Measurements from ENCODE around the gene KCNA5. TPM values are rescaled to one million over a fixed set of nuclear protein-coding genes. Genes with fewer than 3 reads are reported as not detected.
A peak's percentile ranks its signal among the peaks of the same experiment; 100 is the strongest.

KCNA5 gene
- total RNA-seq (not detected), total RNA-seq (0 reads per million in 2 donors)

GRCh38 chr12:5043589-5044419, at the start of gene KCNA5:
Gene KCNA5 (plus strand): TSS chr12:5043879. CDS start chr12:5044148, 269 bp downstream.
- ATAC-seq: no peak
- H3K4me1 Mint-ChIP-seq: no peaks in the 10 kb centered on the region
- DNase-seq: no peak
- no peak within 1 kb of the TSS for H3K4me3 Mint-ChIP-seq
- no peaks in the 10 kb centered on the region for H3K9me3 ChIP-seq (ENCODE audit: control insufficient read depth, low read length, poor library complexity, severe bottlenecking)
- H3K27me3 Mint-ChIP-seq: peaks cover 66% of the 10 kb centered on the region
- H3K36me3 Mint-ChIP-seq (ENCODE audit: low read depth): peaks cover 3% of the 10 kb centered on the region
- no peak within 1 kb of the TSS for H3K27ac Mint-ChIP-seq

GRCh38 chr12:4994622-4995021, 49.1 kb upstream of the KCNA5 start:
- Mint-ChIP-seq H3K27ac (no peak overlapping the region), H3K27me3 (peaks cover 78% of the 10 kb centered on the region), H3K36me3 (ENCODE audit: low read depth) (no peaks in the 10 kb centered on the region), H3K4me1 (no peaks in the 10 kb centered on the region), H3K4me3 (no peak overlapping the region)
- H3K9me3 ChIP-seq (ENCODE audit: control insufficient read depth, low read length, poor library complexity, severe bottlenecking): no peaks in the 10 kb centered on the region
- ATAC-seq: no peak
- DNase-seq: no peak

- Mint-ChIP-seq H3K27me3 (peaks cover 73% of the 10 kb centered on the region), H3K4me1 (no peaks in the 10 kb centered on the region), H3K27ac (no peak overlapping the region), H3K36me3 (ENCODE audit: low read depth) (no peaks in the 10 kb centered on the region), H3K4me3 (no peak overlapping the region)
- no peaks in the 10 kb centered on the region for H3K9me3 ChIP-seq (ENCODE audit: control insufficient read depth, low read length, poor library complexity, severe bottlenecking)
- no peak for ATAC-seq
- no peak for DNase-seq
Observed at GRCh38 chr12:4996714-4997113, 47.0 kb upstream of the KCNA5 start.

GRCh38 chr12:4997939-4998338, 45.7 kb upstream of the KCNA5 start:
- no peak overlapping the region for H3K4me3 Mint-ChIP-seq
- no peaks in the 10 kb centered on the region for H3K36me3 Mint-ChIP-seq (ENCODE audit: low read depth)
- no peak overlapping the region for H3K27ac Mint-ChIP-seq
- peaks cover 61% of the 10 kb centered on the region for H3K27me3 Mint-ChIP-seq
- DNase-seq (no peak), ATAC-seq (no peak)
- H3K4me1 Mint-ChIP-seq: no peaks in the 10 kb centered on the region
- H3K9me3 ChIP-seq (ENCODE audit: control insufficient read depth, low read length, poor library complexity, severe bottlenecking): no peaks in the 10 kb centered on the region

GRCh38 chr12:5000204-5000603, 43.5 kb upstream of the KCNA5 start:
- Mint-ChIP-seq H3K4me1 (no peaks in the 10 kb centered on the region), H3K27ac (no peak overlapping the region), H3K27me3 (peaks cover 50% of the 10 kb centered on the region), H3K4me3 (no peak overlapping the region), H3K36me3 (ENCODE audit: low read depth) (no peaks in the 10 kb centered on the region)
- no peaks in the 10 kb centered on the region for H3K9me3 ChIP-seq (ENCODE audit: control insufficient read depth, low read length, poor library complexity, severe bottlenecking)
- DNase-seq (no peak), ATAC-seq (no peak)

- H3K4me3 Mint-ChIP-seq: no peak overlapping the region
- no peaks in the 10 kb centered on the region for H3K36me3 Mint-ChIP-seq (ENCODE audit: low read depth)
- peaks cover 49% of the 10 kb centered on the region for H3K27me3 Mint-ChIP-seq
- DNase-seq (no peak), ATAC-seq (no peak)
- no peak overlapping the region for H3K27ac Mint-ChIP-seq
- H3K9me3 ChIP-seq (ENCODE audit: control insufficient read depth, low read length, poor library complexity, severe bottlenecking): no peaks in the 10 kb centered on the region
- no peaks in the 10 kb centered on the region for H3K4me1 Mint-ChIP-seq
Observed at GRCh38 chr12:5000658-5001385, 42.9 kb upstream of the KCNA5 start.

GRCh38 chr12:5003025-5003666, 40.5 kb upstream of the KCNA5 start:
- no peaks in the 10 kb centered on the region for H3K9me3 ChIP-seq (ENCODE audit: control insufficient read depth, low read length, poor library complexity, severe bottlenecking)
- DNase-seq (peak in 1 of 3 donors; percentile 18), ATAC-seq (no peak)
- no peaks in the 10 kb centered on the region for H3K36me3 Mint-ChIP-seq (ENCODE audit: low read depth)
- peaks cover 38% of the 10 kb centered on the region for H3K27me3 Mint-ChIP-seq
- no peak overlapping the region for H3K4me3 Mint-ChIP-seq
- H3K4me1 Mint-ChIP-seq: no peaks in the 10 kb centered on the region
- no peak overlapping the region for H3K27ac Mint-ChIP-seq

- H3K4me3 Mint-ChIP-seq: no peak overlapping the region
- no peak overlapping the region for H3K27ac Mint-ChIP-seq
- H3K36me3 Mint-ChIP-seq (ENCODE audit: low read depth): no peaks in the 10 kb centered on the region
- H3K27me3 Mint-ChIP-seq: peaks cover 51% of the 10 kb centered on the region
- ATAC-seq (no peak), DNase-seq (no peak)
- no peaks in the 10 kb centered on the region for H3K4me1 Mint-ChIP-seq
- H3K9me3 ChIP-seq (ENCODE audit: control insufficient read depth, low read length, poor library complexity, severe bottlenecking): no peaks in the 10 kb centered on the region
Observed at GRCh38 chr12:5008661-5009060, 35.0 kb upstream of the KCNA5 start.

GRCh38 chr12:5010151-5010550, 33.5 kb upstream of the KCNA5 start:
- peaks cover 2% of the 10 kb centered on the region for H3K4me1 Mint-ChIP-seq
- peaks cover 55% of the 10 kb centered on the region for H3K27me3 Mint-ChIP-seq
- no peak for DNase-seq
- no peaks in the 10 kb centered on the region for H3K36me3 Mint-ChIP-seq (ENCODE audit: low read depth)
- no peak overlapping the region for H3K4me3 Mint-ChIP-seq
- H3K27ac Mint-ChIP-seq: no peak overlapping the region
- no peak for ATAC-seq
- no peaks in the 10 kb centered on the region for H3K9me3 ChIP-seq (ENCODE audit: control insufficient read depth, low read length, poor library complexity, severe bottlenecking)

- no peak overlapping the region for H3K27ac Mint-ChIP-seq
Observed at GRCh38 chr12:5012337-5012736, 31.3 kb upstream of the KCNA5 start.

GRCh38 chr12:5013266-5013730, 30.4 kb upstream of the KCNA5 start:
- H3K36me3 Mint-ChIP-seq (ENCODE audit: low read depth): no peaks in the 10 kb centered on the region
- ATAC-seq (no peak), DNase-seq (no peak)
- peaks cover 2% of the 10 kb centered on the region for H3K4me1 Mint-ChIP-seq
- no peak overlapping the region for H3K27ac Mint-ChIP-seq
- no peaks in the 10 kb centered on the region for H3K9me3 ChIP-seq (ENCODE audit: control insufficient read depth, low read length, poor library complexity, severe bottlenecking)
- H3K27me3 Mint-ChIP-seq: peaks cover 71% of the 10 kb centered on the region
- H3K4me3 Mint-ChIP-seq: no peak overlapping the region

More at GRCh38 chr12:5012337-5012736, 31.3 kb upstream of the KCNA5 start:
- ATAC-seq (no peak), DNase-seq (no peak)
- H3K9me3 ChIP-seq (ENCODE audit: control insufficient read depth, low read length, poor library complexity, severe bottlenecking): no peaks in the 10 kb centered on the region
- no peak overlapping the region for H3K4me3 Mint-ChIP-seq
- peaks cover 61% of the 10 kb centered on the region for H3K27me3 Mint-ChIP-seq
- peaks cover 2% of the 10 kb centered on the region for H3K4me1 Mint-ChIP-seq
- no peaks in the 10 kb centered on the region for H3K36me3 Mint-ChIP-seq (ENCODE audit: low read depth)

GRCh38 chr12:5014269-5014668, 29.4 kb upstream of the KCNA5 start:
- H3K27me3 Mint-ChIP-seq: peaks cover 70% of the 10 kb centered on the region

More at GRCh38 chr12:5014269-5014668, 29.4 kb upstream of the KCNA5 start:
- ATAC-seq (no peak), DNase-seq (no peak)
- no peak overlapping the region for H3K4me3 Mint-ChIP-seq
- H3K27ac Mint-ChIP-seq: no peak overlapping the region
- H3K4me1 Mint-ChIP-seq: peaks cover 2% of the 10 kb centered on the region
- peaks cover 2% of the 10 kb centered on the region for H3K36me3 Mint-ChIP-seq (ENCODE audit: low read depth)
- no peaks in the 10 kb centered on the region for H3K9me3 ChIP-seq (ENCODE audit: control insufficient read depth, low read length, poor library complexity, severe bottlenecking)

Measured in T-helper 17 cell (primary cell).